Adipose tissue (tissue), 3 donors: Measurements from ENCODE around the gene CHP2. TPM values are rescaled to one million over a fixed set of nuclear protein-coding genes. Genes with fewer than 3 reads are reported as not detected.
"Not testable (repeated sequence)": the region's sequence is repeated elsewhere in the genome, so short reads cannot be mapped to it uniquely, and the experiment has no call there.

Source experiments
- H3K27ac ChIP-seq: one replicate; pipeline ENCODE4 v1.5.1; 2013; ENCODE audit warnings: low read depth, low read length
- WGBS, 3 donors: extraction: QIAGEN DNeasy Blood & Tissue Kit; methylation state at CpG; one replicate each; pipeline ENCODE4 v1.1.7; 2013; 5-methylcytosine and 5-hydroxymethylcytosine counted together
- polyA plus RNA-seq, 3 donors: library from polyadenylated mRNA; stranded (reverse); fragments of 200-250 nt; gene quantifications; one replicate each; pipeline ENCODE4 v1.2.3, GENCODE V29; 2013
- donor health status: healthy with polysubstance abuse.
- donor health status: Bipolar disorder and iron deficiency.
- donor health status: healthy.

The CHP2 gene
- polyA plus RNA-seq, 3 donors = 0.05 to 0.09 TPM; not detected in 1

- 50 to 85% (median 71%) methylated on average over 1 of the region's 1 CpG for WGBS, 3 donors
- H3K27ac ChIP-seq = no peak overlapping the region
These were observed 15.3 kb upstream of the CHP2 start for GRCh38 chr16:23739516-23739915.

GRCh38 chr16:23741675-23742303 lies 13.0 kb upstream of the CHP2 start:
- H3K27ac ChIP-seq = no peak overlapping the region
- 49 to 54% (median 49%) methylated on average over 2 of the region's 2 CpGs for WGBS, 3 donors

GRCh38 chr16:23742766-23743165 lies 12.1 kb upstream of the CHP2 start:
- WGBS, 3 donors = 39 to 42% (median 40%) methylated on average over 4 of the region's 4 CpGs
- no peak overlapping the region for H3K27ac ChIP-seq

GRCh38 chr16:23745263-23745662 lies 9.6 kb upstream of the CHP2 start:
- 71 to 82% (median 74%) methylated on average over 4 of the region's 4 CpGs for WGBS, 3 donors
- no peak overlapping the region for H3K27ac ChIP-seq

GRCh38 chr16:23748630-23749029 lies 6.2 kb upstream of the CHP2 start:
- WGBS, 3 donors = 42 to 75% (median 68%) methylated on average over 1 of the region's 1 CpG
- H3K27ac ChIP-seq = no peak overlapping the region

GRCh38 chr16:23751053-23751452 lies 3.8 kb upstream of the CHP2 start:
- not testable (repeated sequence) for H3K27ac ChIP-seq
- 81 to 90% (median 89%) methylated on average over 1 of the region's 1 CpG for WGBS, 3 donors

GRCh38 chr16:23753908-23754593 lies 775 bp upstream of the CHP2 start:
- WGBS, 3 donors = 32 to 42% (median 42%) methylated on average over 17 of the region's 17 CpGs
- no peak overlapping the region for H3K27ac ChIP-seq

- no peak overlapping the region for H3K27ac ChIP-seq
- WGBS, 3 donors = 31 to 32% (median 31%) methylated on average over 15 of the region's 15 CpGs
These were observed 621 bp downstream of the CHP2 start for GRCh38 chr16:23755484-23755809.

- WGBS, 3 donors = 74 to 89% (median 79%) methylated on average over 9 of the region's 9 CpGs
These were observed 2.3 kb downstream of the CHP2 start for GRCh38 chr16:23757116-23757515.

GRCh38 chr16:23757937-23758619 lies 3.3 kb downstream of the CHP2 start:
- 72 to 89% (median 86%) methylated on average over 6 of the region's 6 CpGs for WGBS, 3 donors

More at GRCh38 chr16:23757116-23757515, 2.3 kb downstream of the CHP2 start:
- H3K27ac ChIP-seq = no peak overlapping the region

GRCh38 chr16:23765933-23766332 lies 11.1 kb downstream of the CHP2 start:
- no peak overlapping the region for H3K27ac ChIP-seq

More at GRCh38 chr16:23757937-23758619, 3.3 kb downstream of the CHP2 start:
- H3K27ac ChIP-seq = no peak overlapping the region

GRCh38 chr16:23768581-23768980 lies 13.8 kb downstream of the CHP2 start:
- WGBS, 3 donors = 76 to 84% (median 81%) methylated on average over 2 of the region's 2 CpGs
- H3K27ac ChIP-seq = no peak overlapping the region

- WGBS, 3 donors = 62 to 89% (median 77%) methylated on average over 8 of the region's 8 CpGs
- no peak overlapping the region for H3K27ac ChIP-seq
These were observed 16.2 kb downstream of the CHP2 start for GRCh38 chr16:23771027-23771426.

GRCh38 chr16:23771642-23772041 lies 16.8 kb downstream of the CHP2 start:
- H3K27ac ChIP-seq = no peak overlapping the region
- 0 to 40% (median 31%) methylated on average over 2 of the region's 2 CpGs for WGBS, 3 donors

- WGBS, 3 donors = 71 to 86% (median 75%) methylated on average over 2 of the region's 2 CpGs
- H3K27ac ChIP-seq = no peak overlapping the region
These were observed 18.5 kb downstream of the CHP2 start for GRCh38 chr16:23773339-23773738.

- 29 to 86% (median 75%) methylated on average over 1 of the region's 1 CpG for WGBS, 3 donors
- no peak overlapping the region for H3K27ac ChIP-seq
These were observed 26.4 kb downstream of the CHP2 start for GRCh38 chr16:23781176-23781575.

GRCh38 chr16:23784811-23785447 lies 30.1 kb downstream of the CHP2 start:
- 67 to 73% (median 67%) methylated on average over 4 of the region's 4 CpGs for WGBS, 3 donors
- H3K27ac ChIP-seq = no peak overlapping the region

- no peak overlapping the region for H3K27ac ChIP-seq
- 81 to 95% (median 89%) methylated on average over 4 of the region's 4 CpGs for WGBS, 3 donors
These were observed 31.0 kb downstream of the CHP2 start for GRCh38 chr16:23785842-23786241.

GRCh38 chr16:23786964-23787561 lies 32.2 kb downstream of the CHP2 start:
- no peak overlapping the region for H3K27ac ChIP-seq
- WGBS, 3 donors = 21 to 47% (median 33%) methylated on average over 6 of the region's 6 CpGs
